H9 (cell line): ENCODE data around the gene RASGEF1C. TPM values are rescaled to one million over a fixed set of nuclear protein-coding genes. Genes with fewer than 3 reads are reported as not detected.

Source experiments
- DNase-seq: peaks from one replicate; pipeline ENCODE4 v3.0.0-alpha.2; 2017
- H2AFZ ChIP-seq: one replicate; pipeline ENCODE4 v1.6.1; 2013; ENCODE audit warnings: mild to moderate bottlenecking, low read length, control low read depth, moderate library complexity
- H2AK5ac ChIP-seq: 2 replicates; pipeline ENCODE4 v1.6.1; 2013; ENCODE audit warnings: low read length, control low read depth, mixed read lengths; ENCODE audit not compliant: insufficient read length
- H2BK120ac ChIP-seq: one replicate; pipeline ENCODE4 v1.6.1; 2013; ENCODE audit warnings: low read depth, mild to moderate bottlenecking, low read length, control low read depth, inconsistent platforms; ENCODE audit not compliant: poor library complexity, severe bottlenecking
- H2BK12ac ChIP-seq: 2 replicates; pipeline ENCODE4 v1.6.1; 2013; ENCODE audit warnings: low read length, control low read depth, mixed read lengths, low read depth; ENCODE audit not compliant: insufficient read length
- H2BK15ac ChIP-seq: 2 replicates; pipeline ENCODE4 v1.6.1; 2013; ENCODE audit warnings: low read depth, low read length, control low read depth
- H2BK20ac ChIP-seq: one replicate; pipeline ENCODE4 v1.6.1; 2013; ENCODE audit warnings: low read depth, mild to moderate bottlenecking, low read length, control low read depth, inconsistent platforms; ENCODE audit not compliant: poor library complexity, severe bottlenecking
- H2BK5ac ChIP-seq: 2 replicates; pipeline ENCODE4 v1.6.1; 2013; ENCODE audit warnings: low read length, control low read depth, mixed read lengths; ENCODE audit not compliant: insufficient read length
- H3K14ac ChIP-seq: 2 replicates; pipeline ENCODE4 v1.6.1; 2013; ENCODE audit warnings: low read length, control low read depth; ENCODE audit not compliant: insufficient read depth
- H3K18ac ChIP-seq: 2 replicates; pipeline ENCODE4 v1.6.1; 2013; ENCODE audit warnings: low read depth, mild to moderate bottlenecking, mixed read lengths, low read length, control low read depth; ENCODE audit not compliant: insufficient read length
- H3K23ac ChIP-seq: 2 replicates; pipeline ENCODE4 v1.6.1; 2013; ENCODE audit warnings: low read length, control low read depth, mixed read lengths, low read depth; ENCODE audit not compliant: insufficient read length
- H3K23me2 ChIP-seq: 2 replicates; pipeline ENCODE4 v1.6.1; 2013; ENCODE audit warnings: low read depth, mild to moderate bottlenecking, mixed read lengths, low read length, control low read depth; ENCODE audit not compliant: insufficient read length, poor library complexity, severe bottlenecking
- H3K27ac ChIP-seq: 2 replicates; pipeline ENCODE4 v1.5.1; 2013; ENCODE audit warnings: low read length, control low read depth, mixed read lengths, low read depth; ENCODE audit not compliant: insufficient read length
- H3K27me3 ChIP-seq: 2 replicates; pipeline ENCODE4 v1.6.1; 2013; ENCODE audit warnings: low read length, control low read depth, inconsistent platforms; ENCODE audit not compliant: insufficient read depth
- H3K4ac ChIP-seq: 2 replicates; pipeline ENCODE4 v1.6.1; 2013; ENCODE audit warnings: low read depth, mild to moderate bottlenecking, control low read depth, inconsistent platforms, low read length, moderate library complexity
- H3K4me1 ChIP-seq: 2 replicates; pipeline ENCODE4 v1.6.1; 2013; ENCODE audit warnings: low read length, control low read depth, inconsistent platforms; ENCODE audit not compliant: insufficient read depth
- H3K4me2 ChIP-seq: 2 replicates; pipeline ENCODE4 v1.6.1; 2013; ENCODE audit warnings: low read length, control low read depth, mixed read lengths; ENCODE audit not compliant: insufficient read length, insufficient read depth
- H3K56ac ChIP-seq: 2 replicates; pipeline ENCODE4 v1.6.1; 2013; ENCODE audit warnings: low read depth, mild to moderate bottlenecking, mixed read lengths, low read length, control low read depth; ENCODE audit not compliant: insufficient read length
- H3K79me1 ChIP-seq: 2 replicates; pipeline ENCODE4 v1.6.1; 2013; ENCODE audit warnings: low read depth, mild to moderate bottlenecking, moderate library complexity, low read length, control low read depth, inconsistent platforms; ENCODE audit not compliant: insufficient read depth, poor library complexity, severe bottlenecking
- H3K79me2 ChIP-seq: 2 replicates; pipeline ENCODE4 v1.6.1; 2013; ENCODE audit warnings: low read length, control low read depth, inconsistent platforms; ENCODE audit not compliant: insufficient read depth
- H3K9ac ChIP-seq: 2 replicates; pipeline ENCODE4 v1.6.1; 2013; ENCODE audit warnings: low read length, control low read depth, mixed read lengths; ENCODE audit not compliant: insufficient read length; ENCODE audit errors: extremely low read depth
- H3K9me3 ChIP-seq: one replicate; pipeline ENCODE4 v1.6.1; 2013; ENCODE audit warnings: low read depth, low read length, inconsistent platforms; ENCODE audit not compliant: control insufficient read depth
- H3T11ph ChIP-seq: one replicate; pipeline ENCODE4 v1.6.1; 2013; ENCODE audit warnings: mild to moderate bottlenecking, low read length, control low read depth, inconsistent platforms
- H4K20me1 ChIP-seq: one replicate; pipeline ENCODE4 v1.6.1; 2013; ENCODE audit not compliant: control insufficient read depth, insufficient read length, insufficient read depth
- H4K5ac ChIP-seq: 2 replicates; pipeline ENCODE4 v1.6.1; 2013; ENCODE audit warnings: low read depth, mild to moderate bottlenecking, mixed read lengths, low read length, control low read depth; ENCODE audit not compliant: insufficient read length
- H4K8ac ChIP-seq: replicated peaks from 2 replicates; pipeline ENCODE4 v1.6.1; 2013; ENCODE audit warnings: low read length, control low read depth, mixed read lengths, low read depth; ENCODE audit not compliant: insufficient read length
- H4K91ac ChIP-seq: 2 replicates; pipeline ENCODE4 v1.6.1; 2013; ENCODE audit warnings: low read depth, mild to moderate bottlenecking, moderate library complexity, mixed read lengths, low read length, control low read depth; ENCODE audit not compliant: insufficient read length
- H3K27ac Mint-ChIP-seq, 3 experiments: 2 replicates in 2 of 3; 3 replicates in 1 of 3; pipeline ENCODE4 v1.8.0; 2020 to 2021; ENCODE audit warnings: mixed read lengths in 3 of 3, mild to moderate bottlenecking in 1 of 3, moderate library complexity in 1 of 3
- H3K27me3 Mint-ChIP-seq: 2 replicates; pipeline ENCODE4 v1.8.0; 2021; ENCODE audit warnings: low read depth, mild to moderate bottlenecking, moderate library complexity, mixed read lengths
- H3K36me3 Mint-ChIP-seq, 3 experiments: 2 replicates in 2 of 3; 3 replicates in 1 of 3; pipeline ENCODE4 v1.8.0; 2020 to 2021; ENCODE audit warnings: low read depth in 3 of 3, mixed read lengths in 3 of 3; ENCODE audit not compliant: insufficient read depth in 1 of 3
- H3K4me1 Mint-ChIP-seq, 2 experiments: 2 replicates each; pipeline ENCODE4 v1.8.0; 2020; ENCODE audit warnings: mixed read lengths in 2 of 2
- H3K4me3 Mint-ChIP-seq, 2 experiments: 2 replicates in 1 of 2; 3 replicates in 1 of 2; pipeline ENCODE4 v1.8.0; 2020 to 2021; ENCODE audit warnings: mild to moderate bottlenecking in 2 of 2, mixed read lengths in 2 of 2, moderate library complexity in 1 of 2
- H3K9me3 Mint-ChIP-seq, 2 experiments: 2 replicates in 1 of 2; 3 replicates in 1 of 2; pipeline ENCODE4 v1.8.0; 2020; ENCODE audit warnings: mild to moderate bottlenecking in 2 of 2, mixed read lengths in 2 of 2, moderate library complexity in 1 of 2
- CTCF ChIP-seq: fragments of 200-600 bp; sonication (generic); conservative IDR thresholded peaks from 3 replicates; pipeline ENCODE4 v1.8.0; 2021; ENCODE audit warnings: antibody characterized with exemption, mild to moderate bottlenecking
- WGBS: extraction: QIAGEN DNeasy Blood & Tissue Kit; methylation state at CpG from one replicate; pipeline ENCODE4 v1.1.7; 2013; ENCODE audit warnings: missing lambda C conversion rate, low lambda C conversion rate, mixed read lengths; ENCODE audit not compliant: insufficient read length; ENCODE audit errors: extremely low coverage; 5-methylcytosine and 5-hydroxymethylcytosine counted together
- total RNA-seq: library from RNA; stranded (reverse); gene quantifications from 2 replicates; pipeline ENCODE4 v1.2.1, GENCODE V29; 2021

Gene RASGEF1C
- total RNA-seq, 1 experiment from 2014 or later: 0.83 TPM

GRCh38 chr5:180251141-180251540 is 42.1 kb upstream of the RASGEF1C start:
- H3K27ac Mint-ChIP-seq: no peak overlapping the region
- Histone ChIP-seq H3K18ac (no peak overlapping the region), H3K14ac (no peak overlapping the region), H3K79me1 (no peaks in the 10 kb centered on the region), H3K9me3 (peaks cover 45% of the 10 kb centered on the region), H3K4ac (no peak overlapping the region), H3K56ac (no peak overlapping the region), H3K23me2 (no peaks in the 10 kb centered on the region), H3K27ac (no peak overlapping the region), H3K9ac (no peak overlapping the region), H3K27me3 (no peaks in the 10 kb centered on the region), H4K91ac (no peak overlapping the region), H3K4me1 (no peaks in the 10 kb centered on the region), H2BK12ac (no peak overlapping the region), H2AFZ (no peak overlapping the region), H4K8ac (no peak overlapping the region), H3T11ph (no peak overlapping the region), H2BK15ac (no peak overlapping the region), H2BK20ac (no peak overlapping the region), H4K5ac (no peak overlapping the region), H2BK5ac (no peak overlapping the region), H2BK120ac (no peak overlapping the region), H3K23ac (no peak overlapping the region), H3K79me2 (no peaks in the 10 kb centered on the region), H3K4me2 (no peak overlapping the region), H4K20me1 (no peaks in the 10 kb centered on the region), H2AK5ac (no peak overlapping the region)
- peaks cover 90 to 96% (median 91%) of the 10 kb centered on the region in 3 experiments for H3K36me3 Mint-ChIP-seq
- peaks cover 57 to 60% of the 10 kb centered on the region in 2 experiments for H3K9me3 Mint-ChIP-seq
- no peak for TF ChIP-seq CTCF
- WGBS: no CpG with 5 or more reads among the region's 9 CpGs
- H3K4me1 Mint-ChIP-seq: no peaks in the 10 kb centered on the region
- no peak for DNase-seq
- peaks cover 6% of the 10 kb centered on the region for H3K27me3 Mint-ChIP-seq
- H3K4me3 Mint-ChIP-seq: no peak overlapping the region
